Loucy (cell line): ENCODE measurements around the gene KCNJ6.

Experiments
- EZH2phosphoT487 ChIP-seq: fragments of 200-600 bp; IDR thresholded peaks from 2 replicates; pipeline ENCODE4 v1.6.1; 2018; ENCODE audit warnings: antibody characterized with exemption, mild to moderate bottlenecking, moderate library complexity, borderline replicate concordance
- TF ChIP-seq, protein P1 (sequence below): fragments of 200-600 bp; sonication (generic); conservative IDR thresholded peaks from 2 replicates; pipeline ENCODE4 v1.5.1; 2014; ENCODE audit warnings: mild to moderate bottlenecking, antibody characterized with exemption, low read length

DNA sequence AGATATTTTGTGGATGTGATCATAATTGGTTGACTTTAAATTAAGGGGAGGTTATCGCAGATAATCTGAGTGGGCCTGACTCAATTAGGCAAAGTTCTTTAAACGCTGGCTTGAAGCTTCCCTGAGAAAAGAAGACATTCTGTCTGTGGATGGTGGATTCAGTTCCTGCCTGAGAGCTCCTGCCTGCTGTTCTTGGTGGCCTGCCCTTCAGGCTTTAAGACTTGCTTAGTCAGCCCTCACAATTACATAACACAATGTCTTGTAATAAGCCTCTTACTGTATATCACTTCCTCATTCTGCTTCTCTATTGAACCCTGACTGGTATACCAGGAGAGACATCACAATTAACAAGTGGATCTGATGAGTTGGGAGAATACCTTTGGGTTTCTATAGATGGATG lies 50.2 kb downstream of the KCNJ6 start:
- TF ChIP-seq, protein P1, sequence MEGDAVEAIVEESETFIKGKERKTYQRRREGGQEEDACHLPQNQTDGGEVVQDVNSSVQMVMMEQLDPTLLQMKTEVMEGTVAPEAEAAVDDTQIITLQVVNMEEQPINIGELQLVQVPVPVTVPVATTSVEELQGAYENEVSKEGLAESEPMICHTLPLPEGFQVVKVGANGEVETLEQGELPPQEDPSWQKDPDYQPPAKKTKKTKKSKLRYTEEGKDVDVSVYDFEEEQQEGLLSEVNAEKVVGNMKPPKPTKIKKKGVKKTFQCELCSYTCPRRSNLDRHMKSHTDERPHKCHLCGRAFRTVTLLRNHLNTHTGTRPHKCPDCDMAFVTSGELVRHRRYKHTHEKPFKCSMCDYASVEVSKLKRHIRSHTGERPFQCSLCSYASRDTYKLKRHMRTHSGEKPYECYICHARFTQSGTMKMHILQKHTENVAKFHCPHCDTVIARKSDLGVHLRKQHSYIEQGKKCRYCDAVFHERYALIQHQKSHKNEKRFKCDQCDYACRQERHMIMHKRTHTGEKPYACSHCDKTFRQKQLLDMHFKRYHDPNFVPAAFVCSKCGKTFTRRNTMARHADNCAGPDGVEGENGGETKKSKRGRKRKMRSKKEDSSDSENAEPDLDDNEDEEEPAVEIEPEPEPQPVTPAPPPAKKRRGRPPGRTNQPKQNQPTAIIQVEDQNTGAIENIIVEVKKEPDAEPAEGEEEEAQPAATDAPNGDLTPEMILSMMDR: no peak
- no peak for TF ChIP-seq EZH2phosphoT487
